A549 (cell line): ENCODE measurements around the gene SRSF4.

ENCODE experiments used
- HDAC2 ChIP-seq: fragments of 200-600 bp; sonication (generic); IDR thresholded peaks from 2 replicates; pipeline ENCODE4 v1.6.1; 2016
- POLR2A ChIP-seq: IDR thresholded peaks from 2 replicates; pipeline ENCODE4 v1.6.1; 2012; ENCODE audit warnings: mild to moderate bottlenecking, low read length
- USF2 ChIP-seq: fragments of 450-650 bp; IDR thresholded peaks from 2 replicates; pipeline ENCODE4 v1.6.1; 2014; ENCODE audit warnings: antibody characterized with exemption
- ZFP36 ChIP-seq: fragments of 450-650 bp; IDR thresholded peaks from 2 replicates; pipeline ENCODE4 v1.6.1; 2014; ENCODE audit warnings: borderline replicate concordance; ENCODE audit not compliant: partially characterized antibody
- TF ChIP-seq, protein P1 (sequence below): fragments of >200 bp; sonication (Bioruptor Twin); formaldehyde crosslinking; IDR thresholded peaks from 3 replicates; pipeline ENCODE4 v1.5.1; 2016

DNA sequence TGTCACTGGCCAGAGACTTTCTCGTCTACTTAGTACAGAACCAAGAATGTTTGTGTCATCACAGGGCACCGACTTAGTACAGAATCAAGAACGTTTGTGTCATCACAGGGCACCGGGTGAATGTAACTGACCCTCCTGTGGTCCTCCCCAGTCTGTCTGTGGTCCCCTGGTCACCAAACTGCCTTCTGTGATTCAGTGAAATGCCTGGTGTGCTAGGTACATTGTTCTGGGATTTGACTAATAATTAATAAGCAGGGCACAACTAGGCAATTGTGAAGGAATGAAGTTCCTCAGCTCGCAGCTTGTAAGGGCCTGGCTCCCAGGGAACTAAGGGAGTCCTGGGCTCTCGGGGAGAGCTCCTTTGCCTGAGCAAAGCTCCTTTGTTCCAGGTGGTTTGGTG is 41.8 kb upstream of the SRSF4 start:
- TF ChIP-seq, protein P1, sequence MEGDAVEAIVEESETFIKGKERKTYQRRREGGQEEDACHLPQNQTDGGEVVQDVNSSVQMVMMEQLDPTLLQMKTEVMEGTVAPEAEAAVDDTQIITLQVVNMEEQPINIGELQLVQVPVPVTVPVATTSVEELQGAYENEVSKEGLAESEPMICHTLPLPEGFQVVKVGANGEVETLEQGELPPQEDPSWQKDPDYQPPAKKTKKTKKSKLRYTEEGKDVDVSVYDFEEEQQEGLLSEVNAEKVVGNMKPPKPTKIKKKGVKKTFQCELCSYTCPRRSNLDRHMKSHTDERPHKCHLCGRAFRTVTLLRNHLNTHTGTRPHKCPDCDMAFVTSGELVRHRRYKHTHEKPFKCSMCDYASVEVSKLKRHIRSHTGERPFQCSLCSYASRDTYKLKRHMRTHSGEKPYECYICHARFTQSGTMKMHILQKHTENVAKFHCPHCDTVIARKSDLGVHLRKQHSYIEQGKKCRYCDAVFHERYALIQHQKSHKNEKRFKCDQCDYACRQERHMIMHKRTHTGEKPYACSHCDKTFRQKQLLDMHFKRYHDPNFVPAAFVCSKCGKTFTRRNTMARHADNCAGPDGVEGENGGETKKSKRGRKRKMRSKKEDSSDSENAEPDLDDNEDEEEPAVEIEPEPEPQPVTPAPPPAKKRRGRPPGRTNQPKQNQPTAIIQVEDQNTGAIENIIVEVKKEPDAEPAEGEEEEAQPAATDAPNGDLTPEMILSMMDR: no peak
- TF ChIP-seq HDAC2 (no peak), USF2 (no peak), POLR2A (no peak), ZFP36 (no peak)
